HEK293 (cell line): ENCODE results near the gene BBX.
A peak's percentile ranks its signal among the peaks of the same experiment; 100 is the strongest.

Experiments
- CTCF ChIA-PET: fragments of 350-600 bp; formaldehyde crosslinking; extraction: SDS; loops from one replicate; lab custom pipeline; 2021; ENCODE audit warnings: antibody characterized with exemption; lab: Yijun Ruan, JAX
- POLR2A ChIA-PET: fragments of 300-600 bp; formaldehyde crosslinking; extraction: SDS; loops from one replicate; lab custom pipeline; 2020; ENCODE audit warnings: antibody characterized with exemption, inconsistent platforms; lab: Yijun Ruan, JAX
- H3K27ac ChIP-seq: fragments of 200-500 bp; sonication (Bioruptor generic); 2 replicates; pipeline ENCODE4 v1.5.1; 2014; ENCODE audit warnings: low read depth, low read length, control low read depth, inconsistent platforms; ENCODE audit errors: extremely low read depth
- H3K36me3 ChIP-seq, 2 experiments: fragments of 200-500 bp in 1 of 2; sonication (Bioruptor generic) in 1 of 2; 1 replicate in 1 of 2; 2 replicates in 1 of 2; pipeline ENCODE4 v1.5.1; 2014 to 2017; ENCODE audit warnings: inconsistent platforms in 2 of 2, low read length in 2 of 2; ENCODE audit not compliant: control insufficient read depth in 2 of 2, insufficient read depth in 1 of 2
- H3K4me1 ChIP-seq: fragments of 200-500 bp; sonication (Bioruptor generic); 2 replicates; pipeline ENCODE4 v1.5.1; 2014; ENCODE audit warnings: mild to moderate bottlenecking, low read length, inconsistent platforms; ENCODE audit not compliant: control insufficient read depth, insufficient read depth
- H3K4me3 ChIP-seq: 2 replicates; pipeline ENCODE4 v1.5.1; 2011; ENCODE audit warnings: low read depth, mild to moderate bottlenecking, control low read depth, low read length, moderate library complexity
- H3K9me3 ChIP-seq: fragments of 200-500 bp; sonication (Bioruptor generic); 2 replicates; pipeline ENCODE4 v1.5.1; 2014; ENCODE audit warnings: low read depth, low read length, inconsistent platforms; ENCODE audit not compliant: control insufficient read depth, insufficient read depth
- BCL11B ChIP-seq: fragments of 450-650 bp; formaldehyde crosslinking; IDR thresholded peaks from 2 replicates; pipeline ENCODE4 v1.5.1; 2016; ENCODE audit warnings: low read depth, missing biosample characterization, missing genetic modification characterization
- GLI4 ChIP-seq: fragments of 450-650 bp; formaldehyde crosslinking; IDR thresholded peaks from 2 replicates; pipeline ENCODE4 v1.5.1; 2016; ENCODE audit warnings: missing biosample characterization, missing genetic modification characterization
- GLIS2 ChIP-seq: fragments of 450-650 bp; formaldehyde crosslinking; IDR thresholded peaks from 2 replicates; pipeline ENCODE4 v1.5.1; 2016; ENCODE audit warnings: missing biosample characterization, missing genetic modification characterization
- REST ChIP-seq: fragments of 450-650 bp; formaldehyde crosslinking; IDR thresholded peaks from 2 replicates; pipeline ENCODE4 v1.5.1; 2016; ENCODE audit warnings: missing biosample characterization, missing genetic modification characterization
- SP3 ChIP-seq: fragments of 450-650 bp; formaldehyde crosslinking; IDR thresholded peaks from 2 replicates; pipeline ENCODE4 v1.5.1; 2016; ENCODE audit warnings: missing biosample characterization, missing genetic modification characterization
- SP7 ChIP-seq: fragments of 450-650 bp; formaldehyde crosslinking; IDR thresholded peaks from 2 replicates; pipeline ENCODE4 v1.5.1; 2016; ENCODE audit warnings: missing biosample characterization, missing genetic modification characterization
- ZBTB48 ChIP-seq: fragments of 450-650 bp; formaldehyde crosslinking; IDR thresholded peaks from 2 replicates; pipeline ENCODE4 v1.5.1; 2016; ENCODE audit warnings: missing biosample characterization, missing genetic modification characterization
- ZNF132 ChIP-seq: fragments of 450-650 bp; formaldehyde crosslinking; IDR thresholded peaks from 2 replicates; pipeline ENCODE4 v1.5.1; 2017; ENCODE audit warnings: missing biosample characterization, missing genetic modification characterization, borderline replicate concordance
- ZNF133 ChIP-seq: fragments of 450-650 bp; formaldehyde crosslinking; IDR thresholded peaks from 2 replicates; pipeline ENCODE4 v1.5.1; 2016; ENCODE audit warnings: missing biosample characterization, missing genetic modification characterization
- ZNF16 ChIP-seq: fragments of 450-650 bp; formaldehyde crosslinking; IDR thresholded peaks from 2 replicates; pipeline ENCODE4 v1.5.1; 2016; ENCODE audit warnings: low read depth, missing biosample characterization, missing genetic modification characterization
- ZNF350 ChIP-seq: fragments of 450-650 bp; formaldehyde crosslinking; IDR thresholded peaks from 2 replicates; pipeline ENCODE4 v1.5.0; 2017; ENCODE audit warnings: missing biosample characterization, mild to moderate bottlenecking, missing genetic modification characterization
- ZNF354C ChIP-seq: fragments of 450-650 bp; formaldehyde crosslinking; IDR thresholded peaks from 2 replicates; pipeline ENCODE4 v1.5.1; 2016; ENCODE audit warnings: missing biosample characterization, missing genetic modification characterization, low read depth, borderline replicate concordance
- ZNF529 ChIP-seq: fragments of 450-650 bp; formaldehyde crosslinking; IDR thresholded peaks from 2 replicates; pipeline ENCODE4 v1.5.1; 2017; ENCODE audit warnings: missing genetic modification characterization, missing biosample characterization; ENCODE audit not compliant: insufficient replicate concordance
- ZNF621 ChIP-seq: fragments of 450-650 bp; formaldehyde crosslinking; IDR thresholded peaks from 2 replicates; pipeline ENCODE4 v1.5.1; 2017; ENCODE audit warnings: missing biosample characterization, missing genetic modification characterization
- ZNF768 ChIP-seq: fragments of 450-650 bp; formaldehyde crosslinking; IDR thresholded peaks from 2 replicates; pipeline ENCODE4 v1.5.1; 2018; ENCODE audit warnings: missing biosample characterization, mild to moderate bottlenecking, missing genetic modification characterization
- ZNF830 ChIP-seq: fragments of 450-650 bp; IDR thresholded peaks from 2 replicates; pipeline ENCODE4 v1.5.0; 2018; ENCODE audit warnings: missing biosample characterization, missing genetic modification characterization, low read depth, mild to moderate bottlenecking, moderate library complexity
- ZSCAN5A ChIP-seq: fragments of 450-650 bp; formaldehyde crosslinking; IDR thresholded peaks from 2 replicates; pipeline ENCODE4 v1.5.1; 2016; ENCODE audit warnings: missing biosample characterization, missing genetic modification characterization

The BBX gene

GRCh38 chr3:107810171-107811071, 287.7 kb downstream of the BBX start:
- H3K27ac ChIP-seq, result no peak overlapping the region
- no peaks in the 10 kb centered on the region for H3K4me1 ChIP-seq
- H3K4me3 ChIP-seq, result no peak overlapping the region
- no peaks in the 10 kb centered on the region for H3K9me3 ChIP-seq
- H3K36me3 ChIP-seq, result peaks cover 0 to 23% of the 10 kb centered on the region in 2 experiments; a peak in 1 of 3 replicates
- ChIA-PET CTCF (no interaction called here), POLR2A (no interaction called here)
- no peak for TF ChIP-seq ZNF350 (tag by site-specific recombination)
- TF ChIP-seq ZNF354C, result no peak
- TF ChIP-seq ZNF132 (tag by site-specific recombination), result no peak
- no peak for TF ChIP-seq GLI4

- H3K27ac ChIP-seq, result no peak overlapping the region
- H3K4me3 ChIP-seq, result no peak overlapping the region
- no peaks in the 10 kb centered on the region for H3K4me1 ChIP-seq
- no peak for TF ChIP-seq ZNF621 (tag by site-specific recombination)
- no peak for TF ChIP-seq ZNF16 (tag by site-specific recombination)
- TF ChIP-seq ZNF133 (tag by site-specific recombination), result no peak
- no peak for TF ChIP-seq ZSCAN5A (tag by site-specific recombination)
- TF ChIP-seq SP3, result no peak
- TF ChIP-seq REST (tag by site-specific recombination), result no peak
- no peak for TF ChIP-seq ZNF529 (tag by site-specific recombination)
- TF ChIP-seq ZBTB48, result no peak
- H3K36me3 ChIP-seq, result peaks cover 0 to 5% of the 10 kb centered on the region in 2 experiments; a peak in 1 of 3 replicates
- POLR2A ChIA-PET, result no interaction called here
- H3K9me3 ChIP-seq, result no peaks in the 10 kb centered on the region
- CTCF ChIA-PET, result no interaction called here
Measured at GRCh38 chr3:107813026-107813425, 290.3 kb downstream of the BBX start.

GRCh38 chr3:107816107-107816506, 293.3 kb downstream of the BBX start:
- ChIA-PET CTCF (interaction anchor here (1.0 kb wide), 1 partner anchor 140 kb away, joined by 3 read pairs; no protein-coding TSS in a partner anchor), POLR2A (no interaction called here)
- Histone ChIP-seq H3K4me3 (no peak overlapping the region), H3K4me1 (no peaks in the 10 kb centered on the region), H3K36me3 (no peaks in the 10 kb centered on the region), H3K9me3 (no peaks in the 10 kb centered on the region), H3K27ac (no peak overlapping the region)
- no peak for TF ChIP-seq GLIS2 (tag by site-specific recombination)
- no peak for TF ChIP-seq ZNF830 (tag by site-specific recombination)
- TF ChIP-seq ZNF768 (tag by site-specific recombination), result no peak
- no peak for TF ChIP-seq BCL11B (tag by site-specific recombination)
- peak; percentile 64 for TF ChIP-seq SP7
